ENCODE data around the gene TMEM150B.
"Not testable (repeated sequence)": the region's sequence is repeated elsewhere in the genome, so short reads cannot be mapped to it uniquely, and the experiment has no call there.

Gene TMEM150B

DNA sequence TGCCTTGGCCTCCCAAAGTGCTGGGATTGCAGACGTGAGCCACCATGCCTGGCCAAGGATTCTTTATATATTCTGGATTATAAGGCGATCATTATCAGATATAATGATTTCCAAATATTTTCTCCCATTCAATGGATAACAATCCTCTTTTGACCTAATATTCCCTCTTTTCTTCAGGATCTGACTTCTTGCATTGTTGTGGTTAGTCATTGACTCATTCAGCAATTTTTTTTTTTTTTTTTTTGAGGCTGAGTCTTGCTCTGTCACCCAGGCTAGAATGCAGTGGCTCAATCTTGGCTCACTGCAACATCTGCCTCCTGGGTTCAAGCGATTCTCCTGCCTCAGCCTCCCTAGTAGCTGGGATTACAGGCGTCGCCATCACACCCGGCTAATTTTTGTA is 4.7 kb upstream of the TMEM150B start:
- not testable (repeated sequence) for H3K4me3 Mint-ChIP-seq, H3K36me3 Mint-ChIP-seq, ATAC-seq, H3K27ac Mint-ChIP-seq, H3K9me3 Mint-ChIP-seq, H3K4me1 Mint-ChIP-seq
- H3K27me3 Mint-ChIP-seq: peaks cover 50% of the 10 kb centered on the region

DNA sequence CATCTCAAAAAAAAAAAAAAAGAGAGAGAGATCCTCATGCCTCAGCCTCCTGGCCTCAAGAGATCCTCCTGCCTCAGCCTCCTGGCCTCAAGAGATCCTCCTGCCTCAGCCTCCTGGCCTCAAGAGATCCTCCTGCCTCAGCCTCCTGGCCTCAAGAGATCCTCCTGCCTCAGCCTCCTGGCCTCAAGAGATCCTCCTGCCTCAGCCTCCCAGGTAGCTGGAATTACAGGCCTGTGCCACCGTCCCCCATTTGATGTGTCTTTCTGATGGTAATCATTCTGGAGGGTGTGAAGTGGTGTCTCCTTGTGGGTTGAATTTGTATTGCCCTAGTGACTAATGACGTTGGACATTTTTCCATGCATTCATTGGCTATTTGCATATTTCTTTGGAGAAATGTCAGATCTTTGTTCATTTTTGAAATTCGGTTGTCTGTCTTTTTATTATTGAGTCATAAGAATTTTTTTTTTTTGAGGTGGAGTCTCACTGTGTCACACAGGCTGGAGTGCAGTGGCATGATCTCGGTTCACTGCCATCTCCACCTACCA is 3.7 kb upstream of the TMEM150B start:
- H3K36me3 Mint-ChIP-seq, H3K9me3 Mint-ChIP-seq, ATAC-seq, H3K4me3 Mint-ChIP-seq, H3K27ac Mint-ChIP-seq, H3K4me1 Mint-ChIP-seq: not testable (repeated sequence)
- H3K27me3 Mint-ChIP-seq: peaks cover 46% of the 10 kb centered on the region

DNA sequence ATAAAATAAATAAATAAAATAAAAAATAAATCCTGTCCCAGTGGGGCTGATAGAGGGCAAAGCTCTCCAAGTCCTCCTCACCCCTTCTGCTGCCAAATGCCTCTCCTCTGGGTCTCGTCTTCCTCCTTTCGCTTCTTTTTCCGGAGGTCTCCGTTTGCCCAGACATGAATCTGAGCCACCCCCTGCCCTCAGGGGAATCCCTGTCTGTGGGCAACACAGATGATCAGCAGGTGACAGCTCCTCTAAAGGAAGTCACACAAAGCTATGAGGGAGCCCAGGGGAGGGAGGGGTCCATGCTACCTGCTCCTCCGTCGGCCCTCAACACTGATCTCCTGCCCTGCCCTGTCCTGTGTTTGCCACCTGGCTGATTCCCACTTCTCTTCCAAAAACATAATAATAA is 479 bp downstream of the TMEM150B start:
- Mint-ChIP-seq H3K36me3 (no peaks in the 10 kb centered on the region), H3K27ac (no peak overlapping the region), H3K4me1 (peaks cover 5% of the 10 kb centered on the region), H3K27me3 (peaks cover 67% of the 10 kb centered on the region), H3K9me3 (no peaks in the 10 kb centered on the region), H3K4me3 (no peak overlapping the region)
- ATAC-seq: no peak

DNA sequence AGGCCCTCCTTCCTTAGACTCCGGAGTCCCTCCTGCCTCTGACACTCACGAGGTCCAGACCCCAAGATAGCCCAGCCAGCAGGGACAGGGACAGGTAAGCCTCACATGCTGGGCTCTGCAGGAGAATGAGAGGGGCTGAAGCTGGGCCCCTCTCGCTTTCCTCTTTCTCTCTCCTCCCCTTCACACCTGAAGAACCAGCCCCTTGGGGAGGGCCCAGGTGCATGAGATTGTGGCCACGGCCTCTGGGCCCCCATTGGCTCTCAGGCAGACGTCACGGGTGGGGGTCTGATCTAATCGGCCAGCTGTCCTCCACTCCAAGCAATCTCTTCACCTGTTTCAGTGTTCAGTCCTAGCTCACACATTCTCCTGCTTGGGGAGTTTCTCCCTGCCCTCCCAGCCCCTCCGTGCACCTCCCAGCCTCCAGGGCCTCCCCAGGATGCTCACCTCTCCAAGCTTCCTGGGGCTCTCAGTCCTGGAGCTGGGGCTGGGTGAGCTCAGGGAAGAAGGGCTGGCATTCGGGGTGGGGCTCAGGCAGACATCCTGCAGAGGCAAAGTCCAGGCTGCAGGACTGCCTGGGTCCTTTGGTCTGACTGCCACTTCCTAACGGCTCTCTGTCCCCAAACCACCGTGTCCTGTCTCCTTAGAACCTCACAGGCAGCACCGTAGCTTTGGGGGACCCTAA is 2.8 kb downstream of the TMEM150B start:
- Mint-ChIP-seq H3K4me3 (no peak overlapping the region), H3K27ac (no peak overlapping the region), H3K27me3 (peaks cover 61% of the 10 kb centered on the region), H3K4me1 (peaks cover 5% of the 10 kb centered on the region), H3K36me3 (no peaks in the 10 kb centered on the region), H3K9me3 (no peaks in the 10 kb centered on the region)
- peak; percentile 43 for ATAC-seq

DNA sequence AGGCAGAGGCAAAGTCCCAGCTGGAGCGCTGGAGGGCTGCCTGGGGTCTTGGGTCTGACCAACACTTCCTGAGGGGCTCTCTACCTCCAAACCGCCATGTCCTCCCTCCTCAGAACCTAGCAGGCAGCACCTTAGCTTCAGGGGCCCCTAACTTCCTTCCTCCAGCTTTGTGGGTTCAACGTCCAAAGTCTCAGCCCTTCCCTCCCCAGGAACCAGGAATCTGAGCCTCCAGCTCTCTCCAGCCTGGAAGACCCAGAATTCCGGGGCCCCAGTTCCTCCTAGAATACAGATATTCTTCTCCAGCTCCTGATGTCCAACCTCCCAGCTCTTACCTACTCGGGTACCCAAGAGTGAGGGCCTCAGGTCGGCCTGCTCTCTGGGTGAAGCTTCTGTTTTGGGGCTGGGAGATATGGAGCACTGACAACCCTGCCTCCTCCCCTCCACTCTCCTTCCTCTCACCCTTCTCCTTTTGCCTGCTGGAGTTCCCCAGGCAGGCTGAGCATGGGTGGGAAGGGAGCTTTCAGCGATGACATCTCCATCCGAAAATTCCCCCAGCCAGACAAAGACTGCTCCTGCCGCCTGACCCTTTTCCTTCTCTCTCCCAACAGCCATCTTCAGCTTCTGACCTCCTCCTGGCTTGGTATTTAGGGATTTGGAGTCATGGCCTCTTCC is 3.5 kb downstream of the TMEM150B start:
- no peaks in the 10 kb centered on the region for H3K36me3 Mint-ChIP-seq
- H3K27ac Mint-ChIP-seq: no peak overlapping the region
- H3K9me3 Mint-ChIP-seq: no peaks in the 10 kb centered on the region
- H3K27me3 Mint-ChIP-seq: peaks cover 59% of the 10 kb centered on the region
- H3K4me3 Mint-ChIP-seq: no peak overlapping the region
- no peak for ATAC-seq
- H3K4me1 Mint-ChIP-seq: peaks cover 5% of the 10 kb centered on the region

DNA sequence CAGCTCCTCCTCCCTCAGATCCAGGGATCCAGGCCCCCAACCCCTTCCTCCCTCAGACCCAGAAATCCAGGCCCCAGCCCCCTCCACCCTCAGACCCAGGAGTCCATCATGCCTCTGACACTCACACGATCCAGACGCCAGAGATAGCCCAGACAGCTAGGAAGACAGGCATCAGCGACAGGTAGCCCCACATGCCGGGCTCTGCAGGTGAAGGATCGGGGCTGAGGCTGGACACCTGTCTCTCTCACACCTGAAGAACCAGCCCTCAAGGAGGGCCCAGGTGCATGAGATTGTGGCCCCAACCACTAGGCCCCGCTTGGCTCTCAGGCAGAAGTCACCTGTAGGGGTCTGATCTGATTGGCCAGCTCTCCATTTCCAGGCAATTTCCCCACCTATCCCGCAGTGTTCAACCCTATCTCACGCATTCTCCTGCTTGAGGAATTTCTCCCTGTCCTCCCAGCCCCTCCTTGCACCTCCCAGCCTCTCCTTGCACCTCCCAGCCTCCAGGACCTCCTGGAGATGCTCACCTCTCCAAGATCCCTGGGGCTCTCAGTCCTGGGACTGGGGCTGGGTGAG is 4.2 kb downstream of the TMEM150B start:
- Mint-ChIP-seq H3K27ac (no peak overlapping the region), H3K27me3 (peaks cover 52% of the 10 kb centered on the region), H3K36me3 (no peaks in the 10 kb centered on the region), H3K4me1 (peaks cover 5% of the 10 kb centered on the region), H3K4me3 (no peak overlapping the region), H3K9me3 (no peaks in the 10 kb centered on the region)
- no peak for ATAC-seq

DNA sequence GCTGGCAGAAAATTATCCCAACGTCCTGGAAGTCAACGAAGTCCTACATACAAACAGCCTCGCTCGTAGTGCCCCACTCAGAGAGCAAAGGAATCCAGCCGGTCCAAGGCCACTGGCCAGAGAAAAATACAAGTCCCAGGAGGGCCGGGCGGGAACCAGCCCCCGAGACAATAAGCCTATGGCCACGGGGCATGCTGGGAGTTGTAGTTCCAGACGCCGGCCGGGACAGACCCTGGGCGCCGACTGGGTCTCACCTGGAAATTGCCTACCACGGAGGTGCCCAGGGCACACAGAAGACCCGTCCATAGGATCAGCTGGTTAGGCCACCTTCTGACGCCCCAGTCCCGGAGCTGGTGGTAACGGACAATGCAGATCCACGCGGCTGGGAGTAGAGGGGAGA is 5.4 kb downstream of the TMEM150B start:
- no peaks in the 10 kb centered on the region for H3K9me3 Mint-ChIP-seq
- H3K27ac Mint-ChIP-seq: no peak overlapping the region
- no peak overlapping the region for H3K4me3 Mint-ChIP-seq
- no peak for ATAC-seq
- peaks cover 43% of the 10 kb centered on the region for H3K27me3 Mint-ChIP-seq
- H3K36me3 Mint-ChIP-seq: no peaks in the 10 kb centered on the region
- H3K4me1 Mint-ChIP-seq: peaks cover under 1% of the 10 kb centered on the region

DNA sequence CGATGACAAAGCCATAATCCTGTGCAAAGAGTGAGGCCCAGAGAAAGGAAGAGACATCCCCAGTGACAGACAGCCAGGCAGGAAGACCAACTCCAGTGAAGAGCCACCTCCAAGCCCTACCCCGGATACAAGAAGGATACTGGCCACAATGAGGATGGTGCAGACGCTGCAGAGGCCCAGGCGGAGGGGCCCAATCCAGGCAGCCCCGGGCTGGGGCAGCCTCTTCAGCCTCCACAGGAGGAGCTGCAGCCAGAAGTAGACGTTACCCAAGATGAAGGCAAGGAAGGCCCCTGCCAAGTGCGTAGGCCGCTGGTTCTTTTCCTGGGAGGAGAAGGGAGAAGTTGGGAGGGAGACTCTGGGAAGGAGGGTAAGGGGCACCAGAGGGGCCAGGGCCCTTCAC is 8.5 kb downstream of the TMEM150B start:
- H3K4me3 Mint-ChIP-seq: no peak overlapping the region
- H3K9me3 Mint-ChIP-seq: no peaks in the 10 kb centered on the region
- H3K4me1 Mint-ChIP-seq: no peaks in the 10 kb centered on the region
- H3K27ac Mint-ChIP-seq: no peak overlapping the region
- ATAC-seq: no peak
- H3K36me3 Mint-ChIP-seq: no peaks in the 10 kb centered on the region
- peaks cover 32% of the 10 kb centered on the region for H3K27me3 Mint-ChIP-seq

DNA sequence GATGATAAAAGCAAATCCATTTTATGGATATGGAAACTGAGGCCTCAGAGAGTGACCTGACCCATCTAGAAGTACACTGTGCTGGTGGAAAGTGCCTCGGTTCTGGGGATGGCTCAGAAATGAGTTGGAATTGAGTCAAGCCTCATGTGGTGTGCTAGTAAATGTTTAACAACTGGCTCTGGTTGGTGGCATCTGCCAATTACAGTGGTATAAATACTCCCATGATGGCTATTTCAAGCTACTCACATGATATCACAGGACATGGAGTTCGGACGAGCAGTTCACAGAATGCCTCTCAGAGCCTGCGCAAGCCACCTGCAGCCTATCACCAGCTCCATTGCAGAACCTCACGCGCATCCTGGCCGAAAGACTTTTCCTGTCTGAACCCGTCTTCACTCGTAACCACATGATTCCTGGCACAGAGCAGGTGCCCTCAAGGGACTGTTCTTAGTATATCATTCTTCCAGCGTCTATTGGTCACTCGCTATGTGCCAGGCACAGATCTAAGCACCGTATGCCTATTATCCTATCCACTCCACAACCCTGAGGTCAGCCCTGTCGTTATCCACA is 9.1 kb downstream of the TMEM150B start:
- ATAC-seq: no peak
- H3K27ac Mint-ChIP-seq: no peak overlapping the region
- H3K4me1 Mint-ChIP-seq: no peaks in the 10 kb centered on the region

DNA sequence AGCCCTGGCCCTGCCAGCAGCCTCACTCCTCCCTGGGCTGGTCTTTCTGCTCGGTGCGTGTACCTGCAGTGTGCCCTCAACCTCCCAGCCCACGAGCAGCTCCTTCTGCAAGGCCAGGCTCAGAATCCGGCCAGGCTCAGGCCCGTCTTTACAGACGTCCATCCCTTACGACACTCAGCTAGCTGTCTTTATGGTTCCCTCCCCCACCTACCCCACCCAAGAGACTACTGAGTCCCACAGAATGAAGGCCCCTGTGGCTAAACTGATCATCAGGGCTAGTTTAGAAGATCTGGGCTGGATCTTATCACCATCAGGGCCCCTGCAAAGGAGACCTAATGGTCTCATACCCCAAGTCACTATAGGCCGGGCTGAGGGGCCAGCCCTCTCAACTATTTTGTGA is 10.7 kb downstream of the TMEM150B start:
- Mint-ChIP-seq H3K36me3 (no peaks in the 10 kb centered on the region), H3K4me3 (no peak overlapping the region), H3K27ac (no peak overlapping the region), H3K4me1 (no peaks in the 10 kb centered on the region), H3K27me3 (peaks cover 10% of the 10 kb centered on the region), H3K9me3 (no peaks in the 10 kb centered on the region)
- ATAC-seq: no peak

More for the DNA sequence above, 9.1 kb downstream of the TMEM150B start:
- Mint-ChIP-seq H3K36me3 (no peaks in the 10 kb centered on the region), H3K4me3 (no peak overlapping the region), H3K9me3 (no peaks in the 10 kb centered on the region), H3K27me3 (peaks cover 26% of the 10 kb centered on the region)

DNA sequence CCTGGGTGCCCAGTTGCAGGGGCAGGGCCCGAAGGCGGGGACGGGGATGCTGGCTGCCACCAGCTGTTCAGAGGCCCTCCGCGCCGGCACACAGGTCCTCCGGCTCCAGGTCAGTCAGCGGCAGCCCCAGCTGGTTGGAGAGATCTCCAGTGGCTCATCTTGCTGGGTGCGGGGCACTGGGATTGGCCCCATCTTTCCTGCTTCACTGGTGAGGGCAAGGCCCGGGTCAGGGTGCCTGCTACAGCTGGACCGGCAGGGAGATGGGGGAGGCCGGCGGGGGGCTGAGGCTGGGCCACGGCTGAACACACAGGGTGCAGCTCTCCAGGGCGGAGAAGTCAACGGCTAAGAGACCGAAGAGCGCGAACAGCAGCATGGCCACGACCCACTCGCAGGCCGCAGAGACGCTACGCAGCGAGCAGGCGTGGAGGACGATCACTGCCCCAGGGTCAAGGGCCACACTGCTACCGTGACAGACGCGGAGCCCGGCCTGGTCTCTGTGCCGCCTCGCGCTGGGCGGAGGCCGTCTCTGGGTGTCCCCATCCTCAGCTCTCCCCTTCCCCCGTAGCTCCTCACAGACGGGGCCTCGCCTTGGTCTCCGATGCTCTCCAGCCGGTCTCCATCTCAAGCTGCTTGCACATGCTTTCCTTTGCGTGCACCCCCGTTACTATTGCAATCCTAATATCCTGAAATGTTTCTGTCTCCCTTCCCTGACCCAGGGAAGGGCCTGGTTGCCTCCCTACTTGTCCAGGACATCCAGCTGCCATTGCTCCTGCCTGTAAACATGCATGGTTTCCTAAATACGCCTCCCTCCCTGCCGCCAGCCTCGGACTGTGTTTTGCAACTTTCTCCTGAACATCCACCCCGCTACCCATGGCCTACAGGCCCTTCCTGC is 12.3 kb downstream of the TMEM150B start:
- ATAC-seq: no peak
- peaks cover 10% of the 10 kb centered on the region for H3K27me3 Mint-ChIP-seq
- no peaks in the 10 kb centered on the region for H3K36me3 Mint-ChIP-seq
- H3K27ac Mint-ChIP-seq: no peak overlapping the region
- no peak overlapping the region for H3K4me3 Mint-ChIP-seq
- no peaks in the 10 kb centered on the region for H3K4me1 Mint-ChIP-seq
- no peaks in the 10 kb centered on the region for H3K9me3 Mint-ChIP-seq

DNA sequence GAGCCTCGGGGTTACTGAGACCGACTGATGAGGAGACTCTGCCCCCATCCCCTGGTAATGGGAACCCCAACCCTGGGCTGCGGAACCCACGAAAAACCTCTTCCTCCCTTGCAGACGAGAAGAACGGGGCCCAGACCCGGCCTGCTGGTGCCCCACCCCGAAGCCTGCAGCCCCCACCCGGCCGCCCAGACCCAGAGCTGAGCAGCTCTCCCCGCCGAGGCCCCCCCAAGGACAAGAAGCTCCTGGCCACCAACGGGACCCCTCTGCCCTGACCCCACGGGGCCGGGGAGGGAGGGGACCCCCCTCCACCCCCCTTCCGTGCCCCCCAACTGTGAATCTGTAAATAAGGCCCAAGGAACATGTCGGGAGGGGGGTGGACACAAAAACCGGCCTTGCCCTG is 13.3 kb downstream of the TMEM150B start:
- no peak for ATAC-seq
- H3K27ac Mint-ChIP-seq: no peak overlapping the region
- H3K36me3 Mint-ChIP-seq: no peaks in the 10 kb centered on the region
- no peaks in the 10 kb centered on the region for H3K9me3 Mint-ChIP-seq
- H3K4me3 Mint-ChIP-seq: no peak overlapping the region
- peaks cover 10% of the 10 kb centered on the region for H3K27me3 Mint-ChIP-seq
- H3K4me1 Mint-ChIP-seq: no peaks in the 10 kb centered on the region

DNA sequence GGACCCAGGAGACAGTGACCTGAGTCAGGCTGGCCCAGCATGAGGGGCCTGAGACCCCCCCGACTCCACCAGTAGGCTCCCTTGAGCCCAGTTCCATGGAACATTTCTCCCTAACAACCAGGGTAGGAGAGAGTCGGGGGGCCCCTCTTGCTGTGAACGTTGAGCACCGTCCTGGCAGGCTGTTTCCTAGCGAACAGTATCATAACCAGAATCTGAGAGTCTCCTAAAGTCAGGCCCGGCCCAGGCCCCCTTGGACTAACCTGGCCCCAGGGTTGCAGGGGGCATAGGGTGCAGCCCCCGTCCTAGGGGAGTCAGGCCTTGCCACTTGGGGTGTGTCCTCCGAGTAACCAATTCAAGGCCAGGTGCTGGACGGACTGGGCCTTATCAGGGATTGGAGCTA is 13.7 kb downstream of the TMEM150B start:
- H3K36me3 Mint-ChIP-seq: no peaks in the 10 kb centered on the region
- H3K4me1 Mint-ChIP-seq: no peaks in the 10 kb centered on the region
- no peak for ATAC-seq
- H3K27ac Mint-ChIP-seq: no peak overlapping the region
- H3K27me3 Mint-ChIP-seq: peaks cover 10% of the 10 kb centered on the region
- no peaks in the 10 kb centered on the region for H3K9me3 Mint-ChIP-seq
- no peak overlapping the region for H3K4me3 Mint-ChIP-seq

DNA sequence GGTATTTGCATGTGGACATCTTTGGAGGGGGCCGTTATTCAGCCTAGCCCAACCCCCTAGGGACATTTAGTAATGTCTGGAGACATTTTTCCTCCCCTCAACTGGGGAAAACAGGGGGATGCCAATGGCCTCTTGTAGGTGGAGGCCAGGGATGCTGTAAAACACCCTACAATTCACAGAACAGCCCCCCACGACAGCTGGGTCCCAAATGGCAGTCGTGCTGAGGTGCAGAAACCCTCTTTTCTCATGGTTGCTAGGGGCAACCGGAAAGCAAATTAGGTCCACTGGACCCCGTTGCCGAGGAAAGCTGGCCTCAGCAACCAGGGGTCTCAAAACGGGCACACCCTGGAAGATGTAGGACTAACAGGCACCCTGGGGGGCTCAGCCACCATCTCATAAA is 14.6 kb downstream of the TMEM150B start:
- Mint-ChIP-seq H3K4me3 (no peak overlapping the region), H3K9me3 (no peaks in the 10 kb centered on the region), H3K27me3 (peaks cover 10% of the 10 kb centered on the region), H3K27ac (no peak overlapping the region), H3K36me3 (no peaks in the 10 kb centered on the region), H3K4me1 (no peaks in the 10 kb centered on the region)
- no peak for ATAC-seq

DNA sequence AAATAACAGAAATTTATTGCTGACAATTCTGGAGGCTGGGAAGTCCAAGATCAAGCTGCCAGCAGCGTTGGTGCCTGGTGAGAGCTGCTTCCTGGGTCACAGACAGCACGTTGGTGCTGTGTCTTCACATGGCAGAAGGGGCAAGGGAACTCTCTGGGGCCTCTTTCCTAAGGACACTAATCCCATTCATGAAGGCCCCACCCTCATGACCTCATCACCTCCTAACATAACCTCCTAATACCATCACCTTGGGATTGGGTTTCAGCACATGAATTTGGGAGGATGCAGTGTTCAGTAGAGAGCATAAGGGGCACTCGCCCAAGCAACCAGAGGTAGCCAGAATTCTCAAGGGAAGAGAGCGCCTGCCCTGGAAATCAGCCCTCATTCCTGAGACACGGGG is 15.7 kb downstream of the TMEM150B start:
- no peaks in the 10 kb centered on the region for H3K36me3 Mint-ChIP-seq
- no peak overlapping the region for H3K27ac Mint-ChIP-seq
- no peak for ATAC-seq
- no peak overlapping the region for H3K4me3 Mint-ChIP-seq
- no peaks in the 10 kb centered on the region for H3K4me1 Mint-ChIP-seq
- no peaks in the 10 kb centered on the region for H3K9me3 Mint-ChIP-seq
- H3K27me3 Mint-ChIP-seq: peaks cover 10% of the 10 kb centered on the region

Measured in stimulated activated memory B cell treated with anti-CD40 and anti-IgM and Interleukin-4, amounts not matched to agents 10 μg/mL and 1 μg/mL and 100 μg/mL, for 72 hours (primary cell).